Ishikawa (cell line): ENCODE data around the gene RPGRIP1L.

Experiments
- EGR1 ChIP-seq: IDR thresholded peaks from 2 replicates; pipeline ENCODE4 v1.6.1; 2012
- RAD21 ChIP-seq: IDR thresholded peaks from 2 replicates; pipeline ENCODE4 v1.6.1; 2012; ENCODE audit warnings: low read depth

GRCh38 chr16:53680756-53681155, 22.9 kb downstream of the RPGRIP1L start:
- no peak for TF ChIP-seq RAD21
- TF ChIP-seq EGR1: no peak
